ENCODE measurements around the gene QRICH1. TPM values are rescaled to one million over a fixed set of nuclear protein-coding genes. Genes with fewer than 3 reads are reported as not detected.
A peak's percentile ranks its signal among the peaks of the same experiment; 100 is the strongest.

Gene QRICH1
- total RNA-seq, 2 experiments from 2014 or later, result 126 to 127 TPM

- H3K9me3 Mint-ChIP-seq, result no peaks in the 10 kb centered on the region
- H3K27ac Mint-ChIP-seq, result no peak overlapping the region
- H3K4me3 Mint-ChIP-seq, result no peak overlapping the region
- no peak for DNase-seq
- no peaks in the 10 kb centered on the region for H3K27me3 Mint-ChIP-seq
- H3K36me3 Mint-ChIP-seq, result peaks cover 4% of the 10 kb centered on the region
- peaks cover 18% of the 10 kb centered on the region for H3K4me1 Mint-ChIP-seq
These were observed 29.1 kb upstream of the QRICH1 start for GRCh38 chr3:49122886-49123545.

- H3K4me1 Mint-ChIP-seq, result peaks cover 18% of the 10 kb centered on the region
- H3K36me3 Mint-ChIP-seq, result peaks cover 6% of the 10 kb centered on the region
- no peak for DNase-seq
- H3K4me3 Mint-ChIP-seq, result no peak overlapping the region
- H3K27me3 Mint-ChIP-seq, result no peaks in the 10 kb centered on the region
- peak overlapping the region; percentile 74 for H3K27ac Mint-ChIP-seq
- no peaks in the 10 kb centered on the region for H3K9me3 Mint-ChIP-seq
These were observed 28.6 kb upstream of the QRICH1 start for GRCh38 chr3:49122451-49122850.

GRCh38 chr3:49122022-49122421 is 28.2 kb upstream of the QRICH1 start:
- Mint-ChIP-seq H3K9me3 (no peaks in the 10 kb centered on the region), H3K27me3 (no peaks in the 10 kb centered on the region), H3K4me3 (no peak overlapping the region), H3K4me1 (peaks cover 18% of the 10 kb centered on the region), H3K27ac (peak overlapping the region; percentile 74), H3K36me3 (peaks cover 6% of the 10 kb centered on the region)
- no peak for DNase-seq

GRCh38 chr3:49121132-49121736 is 27.4 kb upstream of the QRICH1 start:
- Mint-ChIP-seq H3K36me3 (peaks cover 11% of the 10 kb centered on the region), H3K27ac (peak overlapping the region; percentile 74), H3K4me1 (peaks cover 18% of the 10 kb centered on the region), H3K4me3 (peak overlapping the region; percentile 82), H3K9me3 (no peaks in the 10 kb centered on the region), H3K27me3 (no peaks in the 10 kb centered on the region)
- DNase-seq, result no peak

- Mint-ChIP-seq H3K9me3 (no peaks in the 10 kb centered on the region), H3K4me1 (peaks cover 18% of the 10 kb centered on the region), H3K4me3 (peak within 1 kb of the TSS; percentile 82), H3K36me3 (peaks cover 15% of the 10 kb centered on the region), H3K27me3 (no peaks in the 10 kb centered on the region), H3K27ac (peak within 1 kb of the TSS; percentile 74)
- DNase-seq, result peak; percentile 96
These were observed 26.7 kb upstream of the QRICH1 start, which contains the start of gene USP19 for GRCh38 chr3:49120438-49121131. Gene USP19, minus strand, starts transcription at chr3:49120823. Its CDS starts 1,678 bp downstream, at chr3:49119145.

GRCh38 chr3:49120096-49120437 is 26.2 kb upstream of the QRICH1 start:
- no peak for DNase-seq
- H3K4me3 Mint-ChIP-seq, result peak overlapping the region; percentile 82
- H3K27me3 Mint-ChIP-seq, result no peaks in the 10 kb centered on the region
- H3K36me3 Mint-ChIP-seq, result peaks cover 15% of the 10 kb centered on the region
- no peaks in the 10 kb centered on the region for H3K9me3 Mint-ChIP-seq
- peaks cover 18% of the 10 kb centered on the region for H3K4me1 Mint-ChIP-seq
- peak overlapping the region; percentile 74 for H3K27ac Mint-ChIP-seq

GRCh38 chr3:49119439-49119838 is 25.6 kb upstream of the QRICH1 start:
- no peak for DNase-seq
- peaks cover 15% of the 10 kb centered on the region for H3K36me3 Mint-ChIP-seq
- H3K9me3 Mint-ChIP-seq, result no peaks in the 10 kb centered on the region
- H3K4me1 Mint-ChIP-seq, result peaks cover 18% of the 10 kb centered on the region
- no peaks in the 10 kb centered on the region for H3K27me3 Mint-ChIP-seq
- peak overlapping the region; percentile 74 for H3K27ac Mint-ChIP-seq
- peak overlapping the region; percentile 82 for H3K4me3 Mint-ChIP-seq

- Mint-ChIP-seq H3K27ac (peak overlapping the region; percentile 74), H3K27me3 (no peaks in the 10 kb centered on the region), H3K36me3 (peaks cover 15% of the 10 kb centered on the region), H3K9me3 (no peaks in the 10 kb centered on the region), H3K4me1 (peaks cover 18% of the 10 kb centered on the region), H3K4me3 (peak overlapping the region; percentile 82)
- no peak for DNase-seq
These were observed 25.2 kb upstream of the QRICH1 start for GRCh38 chr3:49119036-49119435.

- H3K4me1 Mint-ChIP-seq, result no peaks in the 10 kb centered on the region
- peaks cover 15% of the 10 kb centered on the region for H3K36me3 Mint-ChIP-seq
- H3K27me3 Mint-ChIP-seq, result no peaks in the 10 kb centered on the region
- no peaks in the 10 kb centered on the region for H3K9me3 Mint-ChIP-seq
- H3K27ac Mint-ChIP-seq, result no peak overlapping the region
- DNase-seq, result no peak
- H3K4me3 Mint-ChIP-seq, result no peak overlapping the region
These were observed 18.4 kb upstream of the QRICH1 start for GRCh38 chr3:49112262-49112661.

GRCh38 chr3:49111347-49111746 is 17.5 kb upstream of the QRICH1 start:
- Mint-ChIP-seq H3K9me3 (no peaks in the 10 kb centered on the region), H3K36me3 (peaks cover 11% of the 10 kb centered on the region), H3K27ac (no peak overlapping the region), H3K4me1 (no peaks in the 10 kb centered on the region), H3K4me3 (no peak overlapping the region), H3K27me3 (no peaks in the 10 kb centered on the region)
- no peak for DNase-seq

- no peaks in the 10 kb centered on the region for H3K27me3 Mint-ChIP-seq
- no peak for DNase-seq
- H3K4me3 Mint-ChIP-seq, result no peak overlapping the region
- peaks cover 1% of the 10 kb centered on the region for H3K4me1 Mint-ChIP-seq
- H3K27ac Mint-ChIP-seq, result no peak overlapping the region
- peaks cover 6% of the 10 kb centered on the region for H3K36me3 Mint-ChIP-seq
- H3K9me3 Mint-ChIP-seq, result no peaks in the 10 kb centered on the region
These were observed 16.9 kb upstream of the QRICH1 start for GRCh38 chr3:49110780-49111179.

GRCh38 chr3:49108346-49108745 is 14.5 kb upstream of the QRICH1 start:
- Mint-ChIP-seq H3K27ac (no peak overlapping the region), H3K27me3 (no peaks in the 10 kb centered on the region), H3K36me3 (peaks cover 9% of the 10 kb centered on the region), H3K4me3 (no peak overlapping the region), H3K4me1 (peaks cover 17% of the 10 kb centered on the region), H3K9me3 (no peaks in the 10 kb centered on the region)
- DNase-seq, result no peak

- Mint-ChIP-seq H3K4me1 (peaks cover 23% of the 10 kb centered on the region), H3K36me3 (peaks cover 27% of the 10 kb centered on the region), H3K27me3 (no peaks in the 10 kb centered on the region), H3K4me3 (peak within 1 kb of the TSS; percentile 97), H3K27ac (peak within 1 kb of the TSS; percentile 94), H3K9me3 (no peaks in the 10 kb centered on the region)
- DNase-seq, result peak; percentile 89
These were observed 10.8 kb upstream of the QRICH1 start, which contains the start of gene QARS1 for GRCh38 chr3:49104427-49105291. Gene QARS1, minus strand, starts transcription at chr3:49104757. Its CDS starts 24 bp downstream, at chr3:49104733.

GRCh38 chr3:49104052-49104426 is 10.2 kb upstream of the QRICH1 start:
- no peaks in the 10 kb centered on the region for H3K9me3 Mint-ChIP-seq
- no peak for DNase-seq
- H3K4me3 Mint-ChIP-seq, result peak overlapping the region; percentile 97

More at GRCh38 chr3:49104052-49104426, 10.2 kb upstream of the QRICH1 start:
- peaks cover 23% of the 10 kb centered on the region for H3K4me1 Mint-ChIP-seq
- peak overlapping the region; percentile 94 for H3K27ac Mint-ChIP-seq
- no peaks in the 10 kb centered on the region for H3K27me3 Mint-ChIP-seq
- peaks cover 31% of the 10 kb centered on the region for H3K36me3 Mint-ChIP-seq
